MM.1S (cell line): ENCODE results near the gene FHL1.

Source experiments
- DNase-seq: peaks from one replicate; pipeline ENCODE4 v3.0.0-alpha.2; 2015
- H2AFZ ChIP-seq: fragments of 300-600 bp; sonication (generic); 2 replicates; pipeline ENCODE4 v1.6.0; 2016; ENCODE audit warnings: antibody characterized with exemption, low read length
- H3F3A ChIP-seq: fragments of 300-600 bp; sonication (generic); 2 replicates; pipeline ENCODE4 v1.6.1; 2016; ENCODE audit warnings: mild to moderate bottlenecking, antibody characterized with exemption, low read length, moderate library complexity, mixed read lengths; ENCODE audit not compliant: insufficient read depth
- H3K27ac ChIP-seq: fragments of 300-600 bp; sonication (generic); 2 replicates; pipeline ENCODE4 v1.5.1; 2016; ENCODE audit warnings: mild to moderate bottlenecking, low read length
- H3K27me3 ChIP-seq: fragments of 300-600 bp; sonication (generic); replicated peaks from 2 replicates; pipeline ENCODE4 v1.6.0; 2016; ENCODE audit warnings: low read length; ENCODE audit not compliant: insufficient read depth
- H3K36me3 ChIP-seq: fragments of 300-600 bp; sonication (generic); replicated peaks from 2 replicates; pipeline ENCODE4 v1.6.1; 2016; ENCODE audit warnings: mild to moderate bottlenecking, low read length, mixed read lengths; ENCODE audit not compliant: insufficient read depth
- H3K4me1 ChIP-seq: fragments of 300-600 bp; sonication (generic); 2 replicates; pipeline ENCODE4 v1.6.1; 2016; ENCODE audit warnings: low read length, mixed read lengths
- H3K4me2 ChIP-seq: fragments of 300-600 bp; sonication (generic); 2 replicates; pipeline ENCODE4 v1.6.0; 2016; ENCODE audit warnings: low read depth, low read length
- H3K4me3 ChIP-seq: fragments of 300-600 bp; sonication (generic); 2 replicates; pipeline ENCODE4 v1.5.1; 2016; ENCODE audit warnings: low read length, mixed read lengths
- H3K79me2 ChIP-seq: fragments of 300-600 bp; sonication (generic); 2 replicates; pipeline ENCODE4 v1.6.1; 2016; ENCODE audit warnings: mixed run types, low read length, mixed read lengths
- H3K9ac ChIP-seq: fragments of 300-600 bp; sonication (generic); 2 replicates; pipeline ENCODE4 v1.6.1; 2016; ENCODE audit warnings: low read length, mixed read lengths
- H3K9me2 ChIP-seq: fragments of 300-600 bp; sonication (generic); replicated peaks from 2 replicates; pipeline ENCODE4 v1.6.1; 2016; ENCODE audit warnings: mild to moderate bottlenecking, low read length, mixed read lengths; ENCODE audit not compliant: insufficient read depth
- H3K9me3 ChIP-seq: fragments of 300-600 bp; sonication (generic); replicated peaks from 2 replicates; pipeline ENCODE4 v1.6.1; 2016; ENCODE audit warnings: mild to moderate bottlenecking, low read length, mixed read lengths; ENCODE audit not compliant: insufficient read depth
- H4K20me1 ChIP-seq: fragments of 300-600 bp; sonication (generic); 2 replicates; pipeline ENCODE4 v1.6.1; 2016; ENCODE audit warnings: mild to moderate bottlenecking, low read length, moderate library complexity, mixed read lengths; ENCODE audit not compliant: insufficient read depth
- EZH2 ChIP-seq: fragments of 300-600 bp; sonication (generic); optimal IDR thresholded peaks from 2 replicates; pipeline ENCODE3; 2017; ENCODE audit warnings: low read depth, mild to moderate bottlenecking, antibody characterized with exemption, low read length, mixed read lengths
- EZH2phosphoT487 ChIP-seq: fragments of 300-600 bp; sonication (generic); IDR thresholded peaks from 2 replicates; pipeline ENCODE4 v1.6.1; 2018; ENCODE audit warnings: antibody characterized with exemption, low read length
- TF ChIP-seq, protein P1 (sequence below): fragments of 300-600 bp; sonication (generic); IDR thresholded peaks from 2 replicates; pipeline ENCODE4 v1.5.1; 2016; ENCODE audit warnings: antibody characterized with exemption, low read length, mixed read lengths

Gene FHL1

DNA sequence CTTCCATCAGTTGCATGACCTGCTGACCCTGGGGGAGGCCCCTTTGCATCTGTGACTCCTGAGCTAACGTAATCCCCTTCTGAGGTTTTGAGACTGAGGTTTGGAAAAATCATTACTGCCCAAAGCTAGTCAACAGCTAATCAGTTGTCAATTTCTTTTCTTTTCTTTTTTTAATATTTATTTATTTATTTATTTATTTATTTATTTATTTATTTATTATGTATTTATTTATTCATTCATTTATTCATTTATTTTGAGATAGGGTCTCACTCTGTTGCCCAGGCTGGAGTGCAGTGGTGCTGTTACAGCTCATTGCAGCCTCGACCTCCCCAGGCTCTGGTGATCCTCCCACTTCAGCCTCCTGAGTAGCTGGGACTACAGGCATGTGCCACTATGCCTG is 25.1 kb upstream of the FHL1 start:
- Histone ChIP-seq H3K4me2 (no peak overlapping the region), H3K27ac (no peak overlapping the region), H3F3A (peaks cover 9% of the 10 kb centered on the region), H3K27me3 (no peaks in the 10 kb centered on the region), H3K36me3 (no peaks in the 10 kb centered on the region), H3K9me3 (no peaks in the 10 kb centered on the region), H3K9ac (no peak overlapping the region), H2AFZ (no peak overlapping the region), H3K4me1 (peaks cover 12% of the 10 kb centered on the region), H3K9me2 (no peaks in the 10 kb centered on the region), H3K79me2 (no peaks in the 10 kb centered on the region), H3K4me3 (no peak overlapping the region), H4K20me1 (no peaks in the 10 kb centered on the region)
- TF ChIP-seq EZH2phosphoT487, result no peak
- no peak for TF ChIP-seq EZH2
- TF ChIP-seq, protein P1, sequence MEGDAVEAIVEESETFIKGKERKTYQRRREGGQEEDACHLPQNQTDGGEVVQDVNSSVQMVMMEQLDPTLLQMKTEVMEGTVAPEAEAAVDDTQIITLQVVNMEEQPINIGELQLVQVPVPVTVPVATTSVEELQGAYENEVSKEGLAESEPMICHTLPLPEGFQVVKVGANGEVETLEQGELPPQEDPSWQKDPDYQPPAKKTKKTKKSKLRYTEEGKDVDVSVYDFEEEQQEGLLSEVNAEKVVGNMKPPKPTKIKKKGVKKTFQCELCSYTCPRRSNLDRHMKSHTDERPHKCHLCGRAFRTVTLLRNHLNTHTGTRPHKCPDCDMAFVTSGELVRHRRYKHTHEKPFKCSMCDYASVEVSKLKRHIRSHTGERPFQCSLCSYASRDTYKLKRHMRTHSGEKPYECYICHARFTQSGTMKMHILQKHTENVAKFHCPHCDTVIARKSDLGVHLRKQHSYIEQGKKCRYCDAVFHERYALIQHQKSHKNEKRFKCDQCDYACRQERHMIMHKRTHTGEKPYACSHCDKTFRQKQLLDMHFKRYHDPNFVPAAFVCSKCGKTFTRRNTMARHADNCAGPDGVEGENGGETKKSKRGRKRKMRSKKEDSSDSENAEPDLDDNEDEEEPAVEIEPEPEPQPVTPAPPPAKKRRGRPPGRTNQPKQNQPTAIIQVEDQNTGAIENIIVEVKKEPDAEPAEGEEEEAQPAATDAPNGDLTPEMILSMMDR, result no peak
- no peak for DNase-seq

GRCh38 chrX:136125106-136125505 is 22.2 kb upstream of the FHL1 start:
- no peaks in the 10 kb centered on the region for H3K9me3 ChIP-seq
- H3K9ac ChIP-seq, result no peak overlapping the region
- H2AFZ ChIP-seq, result no peak overlapping the region
- H3K4me2 ChIP-seq, result no peak overlapping the region
- H3K36me3 ChIP-seq, result no peaks in the 10 kb centered on the region
- H3K4me3 ChIP-seq, result no peak overlapping the region
- no peaks in the 10 kb centered on the region for H3K9me2 ChIP-seq
- H3K4me1 ChIP-seq, result peaks cover 15% of the 10 kb centered on the region
- H3K79me2 ChIP-seq, result no peaks in the 10 kb centered on the region
- no peak for DNase-seq
- no peaks in the 10 kb centered on the region for H3K27me3 ChIP-seq
- no peak overlapping the region for H3K27ac ChIP-seq
- no peaks in the 10 kb centered on the region for H4K20me1 ChIP-seq
- no peak for TF ChIP-seq EZH2phosphoT487
- TF ChIP-seq, protein P1, result no peak
- peaks cover 15% of the 10 kb centered on the region for H3F3A ChIP-seq

GRCh38 chrX:136126371-136126770 is 21.0 kb upstream of the FHL1 start:
- H3K36me3 ChIP-seq, result no peaks in the 10 kb centered on the region
- no peak for DNase-seq
- H3K79me2 ChIP-seq, result no peaks in the 10 kb centered on the region
- no peaks in the 10 kb centered on the region for H3K27me3 ChIP-seq
- peaks cover 25% of the 10 kb centered on the region for H3F3A ChIP-seq
- peak overlapping the region; percentile 54 for H3K4me2 ChIP-seq
- H3K4me1 ChIP-seq, result peaks cover 21% of the 10 kb centered on the region
- H3K9me2 ChIP-seq, result no peaks in the 10 kb centered on the region
- peak overlapping the region; percentile 95; the same call in 1 of the 2 replicates for H3K27ac ChIP-seq
- TF ChIP-seq, protein P1, result no peak
- no peak for TF ChIP-seq EZH2phosphoT487
- no peak for TF ChIP-seq EZH2
- H3K9ac ChIP-seq, result peak overlapping the region; percentile 48; the same call in 1 of the 2 replicates
- H2AFZ ChIP-seq, result peak overlapping the region; percentile 37; the same call in 1 of the 2 replicates
- no peak overlapping the region for H3K4me3 ChIP-seq
- H4K20me1 ChIP-seq, result no peaks in the 10 kb centered on the region
- H3K9me3 ChIP-seq, result no peaks in the 10 kb centered on the region
